ENCODE data around the gene TMEM238.

TMEM238 gene

GRCh38 chr19:55358493-55358892 lies 25.6 kb downstream of the TMEM238 start:
- DNase-seq (ENCODE audit: low spot score) = no peak

GRCh38 chr19:55355213-55355821 lies 28.8 kb downstream of the TMEM238 start:
- peak; percentile 33 for DNase-seq (ENCODE audit: low spot score)

- no peak for DNase-seq (ENCODE audit: low spot score)
These were observed 29.3 kb downstream of the TMEM238 start, which contains the start of gene COX6B2 for GRCh38 chr19:55354698-55355212. TSS of gene COX6B2 (minus strand) at chr19:55354719. CDS start at chr19:55354521, 198 bp downstream.

- peak; percentile 49 for DNase-seq (ENCODE audit: low spot score)
These were observed 30.0 kb downstream of the TMEM238 start for GRCh38 chr19:55353803-55354697.

- no peak for DNase-seq (ENCODE audit: low spot score)
These were observed 30.7 kb downstream of the TMEM238 start for GRCh38 chr19:55353356-55353802.

- no peak for DNase-seq (ENCODE audit: low spot score)
These were observed 31.4 kb downstream of the TMEM238 start for GRCh38 chr19:55352549-55353145.

GRCh38 chr19:55352040-55352439 lies 32.1 kb downstream of the TMEM238 start:
- no peak for DNase-seq (ENCODE audit: low spot score)

GRCh38 chr19:55350620-55351315 lies 33.3 kb downstream of the TMEM238 start:
- DNase-seq (ENCODE audit: low spot score) = no peak

GRCh38 chr19:55348317-55349034 lies 35.6 kb downstream of the TMEM238 start:
- DNase-seq (ENCODE audit: low spot score) = peak; percentile 58

- no peak for DNase-seq (ENCODE audit: low spot score)
These were observed 36.6 kb downstream of the TMEM238 start for GRCh38 chr19:55347442-55348009.

GRCh38 chr19:55346725-55347441 lies 37.2 kb downstream of the TMEM238 start:
- peak; percentile 33 for DNase-seq (ENCODE audit: low spot score)

GRCh38 chr19:55345818-55346724 lies 38.0 kb downstream of the TMEM238 start:
- DNase-seq (ENCODE audit: low spot score) = no peak

- DNase-seq (ENCODE audit: low spot score) = no peak
These were observed 38.8 kb downstream of the TMEM238 start for GRCh38 chr19:55345101-55345817.

- no peak for DNase-seq (ENCODE audit: low spot score)
These were observed 39.6 kb downstream of the TMEM238 start for GRCh38 chr19:55344444-55344843.

GRCh38 chr19:55341595-55342531 lies 42.2 kb downstream of the TMEM238 start:
- no peak for DNase-seq (ENCODE audit: low spot score)

- peak; percentile 58 for DNase-seq (ENCODE audit: low spot score)
These were observed 42.9 kb downstream of the TMEM238 start for GRCh38 chr19:55341171-55341588.

- no peak for DNase-seq (ENCODE audit: low spot score)
These were observed 43.3 kb downstream of the TMEM238 start for GRCh38 chr19:55340784-55341147.

Data from cerebellar cortex (tissue), 1 donor.